HG03575 (cell line): ENCODE results near the gene C1QTNF6.

Experiments used
- ATAC-seq: cut with Tn5 transposase; IDR thresholded peaks from one replicate; pipeline ENCODE4 v1.9.1; 2021; ENCODE audit not compliant: unreplicated experiment, insufficient number of reproducible peaks, low FRiP score; ENCODE audit errors: extremely low read depth

The C1QTNF6 gene

DNA sequence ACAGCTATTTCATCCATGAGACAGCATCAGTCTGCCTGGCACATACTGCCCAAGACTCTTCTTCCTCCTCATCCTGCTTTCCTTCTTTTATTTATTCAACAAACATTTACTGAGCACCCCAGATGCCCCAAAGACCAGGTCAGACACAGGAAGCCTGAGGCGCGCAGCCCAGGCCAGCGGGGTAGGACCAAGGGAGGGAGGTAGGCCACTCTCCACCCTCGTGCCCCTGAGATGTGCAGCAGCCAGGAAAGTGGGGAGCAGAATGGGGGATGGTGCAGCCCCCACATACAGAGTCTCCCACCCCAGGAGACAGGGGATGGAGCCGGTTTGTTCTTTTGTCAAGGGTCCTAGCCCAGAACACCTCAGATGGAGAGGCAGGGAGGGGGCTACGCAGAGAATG, 34.1 kb downstream of the C1QTNF6 start:
- no peak for ATAC-seq

DNA sequence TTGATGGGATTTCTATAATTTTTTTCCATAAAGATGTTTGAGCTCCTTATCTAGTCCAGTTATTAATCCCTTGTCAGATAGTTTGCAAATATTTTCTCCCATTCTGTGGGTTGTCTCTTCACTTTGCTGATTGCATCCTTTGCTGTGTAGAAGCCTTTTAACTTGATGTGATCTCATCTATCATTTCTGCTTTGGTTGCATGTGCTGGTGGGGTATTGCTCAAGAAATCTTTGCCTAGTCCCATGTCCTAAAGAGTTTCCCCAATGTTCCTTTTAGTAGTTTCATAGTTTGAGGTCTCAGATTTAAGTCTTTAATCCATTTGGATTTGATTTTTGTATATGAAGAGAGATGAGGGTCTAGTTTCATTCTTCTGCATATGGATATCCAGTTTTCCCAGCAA, 36.6 kb downstream of the C1QTNF6 start:
- no peak for ATAC-seq

DNA sequence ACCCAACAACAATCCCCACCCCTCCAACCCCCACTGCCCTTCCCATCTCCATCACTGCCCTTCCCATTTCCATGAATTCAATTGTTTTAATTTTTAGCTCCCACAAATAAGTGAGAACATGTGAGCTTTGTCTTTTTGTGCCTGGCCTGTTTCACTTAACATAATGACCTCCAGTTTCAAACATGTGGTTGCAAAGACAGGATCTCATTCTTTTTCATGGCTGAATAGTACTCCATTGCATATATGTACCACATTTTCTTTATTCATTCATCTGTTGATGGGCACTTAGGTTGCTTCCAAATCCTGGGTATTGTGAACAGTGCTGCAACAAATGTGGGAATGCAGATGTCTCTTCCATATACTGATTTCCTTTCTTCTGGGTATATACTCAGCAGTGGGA, 37.3 kb downstream of the C1QTNF6 start:
- ATAC-seq = no peak

DNA sequence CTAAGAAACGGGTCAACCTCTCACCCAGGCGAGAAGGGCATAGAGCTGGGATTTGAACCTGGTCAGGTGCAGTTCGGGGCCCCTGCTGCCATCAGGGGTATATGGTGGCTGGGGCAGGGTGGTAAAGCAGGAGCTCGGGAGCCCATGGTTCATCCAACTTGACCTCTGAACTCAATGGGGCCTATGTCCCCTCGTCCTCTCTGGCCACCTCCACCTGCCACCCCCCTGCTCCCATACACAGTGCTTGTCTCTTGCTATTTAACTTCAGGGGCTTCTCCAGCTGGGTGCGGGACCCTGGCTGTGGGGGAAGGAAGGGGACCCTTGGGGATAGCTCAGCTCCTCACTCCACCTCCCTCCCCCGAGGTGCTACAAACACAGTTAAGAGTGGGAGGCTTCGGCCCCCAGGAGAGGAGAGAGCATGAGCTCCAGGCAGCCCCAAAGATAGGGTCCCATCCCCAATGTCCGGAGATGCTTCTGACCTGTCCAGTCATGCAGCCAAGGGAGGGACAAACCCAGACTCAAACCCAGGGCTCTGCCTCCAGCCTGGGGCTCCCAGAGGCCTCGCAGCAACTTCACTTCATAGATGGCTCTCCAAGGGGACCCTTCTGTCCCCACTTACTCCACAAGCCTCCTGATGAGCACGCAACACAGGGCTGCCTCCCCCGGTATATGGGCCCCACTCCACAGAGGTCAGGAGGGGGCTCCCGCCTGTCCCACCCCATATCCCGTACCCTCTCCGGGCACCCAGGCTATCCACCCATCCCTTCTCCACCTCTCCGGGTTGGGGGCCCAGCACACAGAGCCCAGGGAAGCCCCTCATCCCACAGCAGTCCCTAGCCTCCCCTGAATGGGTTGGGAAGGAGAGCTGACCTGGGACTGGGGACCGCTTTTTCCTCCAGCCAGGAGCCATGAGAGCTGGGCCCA, 39.0 kb downstream of the C1QTNF6 start:
- no peak for ATAC-seq

DNA sequence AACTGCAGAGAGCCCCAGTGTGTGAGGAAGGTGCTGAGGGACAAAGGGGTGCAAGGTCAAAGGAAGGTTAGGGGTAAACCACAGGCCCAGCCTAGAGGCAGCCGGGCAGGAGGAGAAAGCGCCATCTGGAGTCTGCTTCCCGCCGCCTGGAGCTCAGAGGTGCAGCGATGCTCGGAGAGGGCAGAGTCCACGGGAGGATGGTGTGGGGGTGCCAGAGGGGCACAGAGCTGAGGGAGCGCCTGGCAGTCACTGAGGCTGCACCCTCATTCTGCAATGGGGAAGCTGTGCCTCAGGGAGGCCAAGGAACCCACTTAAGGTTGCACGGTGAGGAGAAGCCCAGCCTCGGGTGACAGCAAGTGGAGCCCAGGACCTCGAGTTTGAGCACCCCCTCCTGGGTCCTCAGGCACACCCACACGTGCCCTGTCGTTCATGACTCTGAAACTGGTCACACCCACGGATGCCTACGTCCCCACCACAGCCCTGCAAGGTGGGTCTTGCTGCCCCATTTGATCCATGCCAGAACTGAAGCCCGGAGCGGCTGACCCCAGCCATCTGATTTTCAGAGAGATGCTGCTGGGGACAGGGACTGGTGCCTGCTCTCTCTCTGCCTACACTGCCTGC, 39.9 kb downstream of the C1QTNF6 start:
- ATAC-seq = no peak

DNA sequence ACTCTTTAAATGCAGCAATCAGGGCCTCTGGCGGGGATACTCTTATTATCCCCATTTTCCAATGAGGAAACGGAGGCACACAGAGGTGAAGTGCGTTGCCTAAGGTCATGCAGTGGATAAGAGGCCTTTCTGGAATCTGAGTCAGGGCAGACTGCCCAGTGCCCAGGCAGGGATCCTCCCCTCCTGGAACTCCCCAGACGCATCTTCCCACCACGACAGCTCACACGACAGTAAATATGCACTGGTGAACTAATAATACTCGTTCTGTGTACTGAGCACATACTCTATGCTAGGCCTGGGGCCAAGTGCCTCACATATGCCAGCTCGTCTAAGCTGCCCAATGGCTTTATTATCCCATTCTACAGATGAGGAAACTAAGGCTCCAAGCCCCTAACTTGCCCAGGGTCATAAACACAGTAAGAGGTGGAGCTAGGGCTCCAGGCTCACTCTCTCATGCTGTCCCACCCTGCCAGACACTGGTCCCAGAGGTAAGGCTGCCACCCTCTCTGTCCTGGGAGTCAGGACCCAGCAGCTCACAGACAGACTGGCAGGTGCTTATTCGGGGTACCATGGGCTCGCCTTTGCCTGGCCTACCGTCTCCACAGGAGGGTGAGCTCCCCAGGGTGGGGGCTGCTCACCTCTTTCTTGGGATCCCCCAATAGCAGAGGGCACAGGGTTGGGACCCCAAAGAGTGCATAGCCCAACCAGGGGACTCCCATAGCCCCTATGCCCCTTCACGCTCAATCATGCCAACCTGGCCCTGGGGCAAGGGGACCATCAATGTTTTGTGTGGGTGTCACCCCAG, 40.7 kb downstream of the C1QTNF6 start:
- ATAC-seq = no peak

DNA sequence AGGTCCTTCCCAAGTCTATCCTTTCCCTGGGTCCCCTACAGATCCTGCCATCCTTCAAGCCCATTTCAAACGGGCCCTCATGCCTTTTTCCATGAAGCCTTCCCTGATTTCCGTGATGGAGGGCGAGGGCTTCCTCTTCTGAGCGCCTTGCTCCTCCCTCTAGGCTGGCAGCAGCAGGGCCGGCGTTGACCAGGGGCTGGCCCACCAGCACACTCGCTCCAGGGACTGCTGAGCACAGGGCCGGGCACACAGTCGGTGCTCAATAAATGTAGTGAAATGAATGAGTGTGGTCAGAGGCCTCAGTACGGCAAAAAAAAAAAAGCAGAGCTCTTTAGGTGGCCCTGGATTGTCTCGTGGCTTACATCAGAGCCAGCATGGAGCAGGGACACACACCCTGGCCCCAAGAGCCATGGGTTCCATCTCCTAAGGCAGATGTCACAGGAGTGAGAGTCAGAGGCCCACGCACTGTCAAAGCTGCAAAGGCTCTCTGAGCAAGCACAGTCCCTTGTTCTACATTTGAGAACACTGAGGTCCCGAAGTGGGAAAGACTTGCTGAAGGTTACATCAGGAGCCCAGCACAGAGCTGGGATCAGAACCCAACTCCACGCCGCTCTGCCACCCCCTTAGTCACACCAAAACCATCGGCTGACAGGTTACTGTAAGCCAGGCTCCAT, 41.4 kb downstream of the C1QTNF6 start:
- ATAC-seq = no peak

DNA sequence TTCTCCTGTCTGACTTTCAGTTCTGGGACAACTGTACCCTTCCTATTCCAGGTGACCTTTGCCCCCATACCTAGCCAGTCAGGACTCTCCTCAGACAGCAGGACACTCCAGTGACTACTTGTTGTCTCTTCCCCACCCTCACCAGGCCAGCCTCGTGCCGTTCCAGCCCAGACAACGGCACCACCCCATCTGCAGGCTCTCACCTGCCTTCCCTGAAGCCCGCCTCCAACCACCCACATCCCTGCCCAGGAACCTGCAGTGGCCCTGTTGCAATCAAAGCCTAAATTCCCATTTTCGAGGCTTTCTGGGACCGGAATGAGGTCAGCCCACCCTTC, 42.0 kb downstream of the C1QTNF6 start:
- no peak for ATAC-seq

DNA sequence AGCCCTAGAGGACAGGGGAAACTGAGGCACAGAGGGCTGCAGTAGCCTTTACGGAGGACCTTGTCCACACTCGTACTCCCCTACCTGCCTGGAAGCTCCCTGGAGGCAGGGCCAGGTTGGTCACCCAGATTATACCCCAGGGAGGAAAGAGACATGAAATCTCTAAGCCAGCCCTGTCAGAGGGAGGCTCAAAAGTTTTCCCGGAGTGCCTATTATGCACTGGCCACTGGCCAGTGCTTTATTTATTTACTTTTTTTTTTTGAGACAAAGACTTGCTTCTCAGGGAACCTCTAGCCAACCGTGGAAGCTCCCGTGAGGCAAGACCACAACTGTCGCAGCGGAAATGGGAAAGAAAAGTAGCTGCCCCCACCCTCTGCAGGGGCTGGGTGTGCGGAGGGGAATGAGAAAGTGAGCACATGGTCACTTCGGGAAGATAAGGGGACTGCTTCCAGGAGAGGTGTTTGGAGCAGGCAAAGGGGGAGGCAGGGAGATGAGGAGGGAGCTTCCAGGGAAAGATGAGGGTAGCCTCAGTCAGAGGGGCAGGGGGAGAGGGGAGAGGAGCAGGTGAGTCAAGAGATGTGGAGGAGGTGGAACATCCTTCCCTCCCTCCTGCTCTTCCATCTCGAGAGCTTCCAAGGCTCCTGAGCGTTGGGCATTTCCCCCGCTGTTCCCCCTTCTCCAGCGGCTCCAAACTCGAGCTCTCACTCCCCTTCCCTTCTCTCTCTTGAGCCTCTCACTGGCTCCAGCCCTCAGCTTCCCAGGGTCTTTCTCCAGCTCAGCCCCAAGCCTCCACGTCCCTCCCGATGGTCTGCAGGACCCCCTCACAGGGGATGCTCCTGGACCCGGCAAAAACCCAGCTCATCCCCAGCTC, 42.6 kb downstream of the C1QTNF6 start:
- ATAC-seq = no peak

DNA sequence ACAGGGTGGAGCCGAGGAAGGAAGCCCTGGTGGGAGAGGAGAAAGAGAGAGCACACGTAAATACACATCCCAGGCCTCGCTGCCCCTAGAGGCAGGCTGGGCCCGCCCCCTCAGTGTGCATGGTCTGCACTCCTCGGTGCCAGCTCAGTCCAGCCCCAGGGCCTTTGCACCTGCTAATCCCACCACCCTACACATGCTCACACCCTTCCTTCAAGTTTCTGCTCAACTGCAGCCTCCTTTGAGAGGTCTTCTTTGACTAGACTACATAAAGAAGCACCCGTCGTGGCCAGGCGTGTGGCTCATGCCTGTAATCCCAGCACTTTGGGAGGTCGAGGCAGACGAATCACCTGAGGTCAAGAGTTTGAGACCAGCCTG, 43.9 kb downstream of the C1QTNF6 start:
- no peak for ATAC-seq

DNA sequence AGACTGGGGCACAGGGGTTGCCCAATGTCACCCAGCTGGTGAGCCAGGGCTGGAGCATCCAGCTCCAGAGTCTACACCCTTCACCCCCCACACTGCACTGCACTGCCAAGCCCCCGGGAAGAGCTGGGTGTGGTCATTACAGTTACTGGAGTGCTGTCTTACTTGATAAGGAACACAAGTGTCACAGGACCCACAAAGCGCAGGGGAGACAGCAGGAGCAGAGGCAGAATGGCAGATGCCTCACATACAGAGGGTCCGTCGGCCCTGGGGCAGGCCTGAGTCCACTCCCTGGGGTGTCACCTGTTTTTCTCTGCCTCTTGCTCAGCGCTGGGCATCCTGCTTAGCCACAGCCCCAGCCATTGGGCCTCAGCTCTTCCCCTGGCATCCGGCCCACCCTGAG, 46.1 kb downstream of the C1QTNF6 start:
- ATAC-seq = no peak

DNA sequence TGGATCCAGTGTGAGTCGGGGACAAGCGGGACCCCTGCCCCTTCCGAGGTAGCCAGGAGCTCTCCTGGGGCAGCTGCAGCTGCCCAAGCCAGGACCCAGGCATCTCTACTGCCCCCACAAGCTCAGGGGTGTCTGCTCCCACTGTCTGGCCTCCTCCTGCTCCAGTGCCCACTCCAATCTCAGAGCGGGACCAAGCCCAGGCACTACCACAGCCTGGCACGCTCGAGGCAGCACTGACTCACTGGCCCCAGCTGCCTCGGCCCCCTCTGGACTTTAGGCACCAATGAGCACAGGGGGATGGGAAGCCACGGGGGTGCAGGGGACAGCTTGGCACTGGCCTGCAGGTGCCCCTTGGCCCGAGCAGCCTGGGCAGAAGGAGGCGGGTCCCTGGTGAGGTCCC, 46.6 kb downstream of the C1QTNF6 start:
- no peak for ATAC-seq

DNA sequence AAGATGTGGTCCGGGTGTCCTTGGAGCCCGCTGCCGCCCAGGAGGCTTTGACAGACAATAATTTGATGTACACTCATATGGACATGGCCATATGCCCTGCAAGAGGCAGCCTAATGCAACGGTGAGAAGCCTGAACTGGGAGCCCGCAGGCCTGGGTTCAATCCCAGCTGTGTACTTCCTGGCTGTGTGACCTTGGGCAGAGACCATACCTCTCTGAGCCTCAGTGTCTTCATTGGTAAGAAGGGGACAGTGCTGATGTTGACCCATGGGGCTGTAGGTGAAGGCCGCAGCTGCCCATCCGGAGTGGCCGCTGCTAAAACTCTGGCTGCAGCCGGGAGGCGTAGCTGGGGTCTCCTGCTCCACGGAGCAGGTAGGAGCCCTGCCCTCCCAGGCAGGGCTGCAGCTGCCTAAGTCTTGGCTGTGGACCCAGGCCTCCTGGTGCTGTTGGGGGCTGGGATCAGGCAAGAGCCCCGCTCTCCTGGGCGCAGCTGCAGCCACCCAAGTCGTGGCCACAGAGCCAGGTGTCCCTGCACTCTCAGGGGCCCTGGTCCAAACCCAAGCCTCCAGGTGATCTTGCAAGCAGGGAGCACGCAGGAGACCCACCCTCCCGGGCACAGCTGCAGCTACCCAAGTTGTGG, 47.2 kb downstream of the C1QTNF6 start:
- ATAC-seq = no peak

DNA sequence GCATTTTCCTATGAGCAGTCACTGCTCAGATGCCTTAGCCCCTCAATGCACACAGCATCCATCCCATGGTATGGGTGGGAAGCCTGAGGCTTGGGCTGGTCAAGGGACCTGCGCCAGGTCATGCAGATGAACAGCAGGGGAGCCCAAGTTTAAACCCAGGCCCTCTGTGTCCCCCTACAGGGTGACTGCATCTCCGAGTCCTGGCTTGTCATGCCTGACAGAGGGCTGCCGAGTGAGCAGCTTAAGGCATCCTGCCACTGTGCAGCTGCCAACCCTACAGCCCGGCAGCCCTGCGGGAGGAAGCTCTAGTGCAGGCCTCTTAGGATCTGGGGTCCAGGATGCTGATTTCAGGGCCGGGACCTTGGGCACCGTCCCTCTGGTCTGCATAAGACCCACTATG, 48.3 kb downstream of the C1QTNF6 start:
- no peak for ATAC-seq

DNA sequence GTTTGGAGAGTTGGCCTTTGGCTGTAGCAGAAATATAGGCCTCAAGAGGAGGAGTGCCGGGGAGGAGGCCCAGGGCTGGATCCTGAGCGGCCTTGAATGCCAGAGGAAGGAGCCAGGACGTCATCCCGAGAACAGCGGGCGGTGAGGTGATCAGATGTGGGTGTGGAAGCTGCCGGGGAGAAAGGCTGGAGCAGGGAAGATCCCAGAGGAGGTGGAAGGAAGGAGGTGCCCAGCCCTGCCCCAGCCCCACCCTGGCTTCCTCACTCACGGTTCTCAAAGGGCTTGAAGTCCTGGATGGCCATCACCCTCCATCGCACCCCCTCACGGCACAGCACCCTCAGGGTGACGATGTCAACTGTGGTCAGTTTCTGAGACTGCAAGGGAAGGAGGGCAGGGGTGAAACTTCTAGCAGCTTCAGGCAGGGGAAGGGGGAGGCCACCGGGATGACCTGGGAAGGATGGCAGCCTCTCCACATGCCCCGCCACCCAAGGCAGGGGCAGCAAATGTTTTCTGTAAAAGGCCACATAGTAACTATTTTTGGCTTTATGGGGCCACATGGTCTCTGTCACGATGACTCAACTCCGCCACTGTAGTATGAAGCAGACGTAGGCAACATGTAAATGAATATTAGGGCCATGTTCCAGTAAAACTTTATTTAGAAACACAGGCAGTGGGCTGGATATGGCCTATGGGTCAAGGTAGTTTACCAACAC, 49.0 kb downstream of the C1QTNF6 start:
- no peak for ATAC-seq

DNA sequence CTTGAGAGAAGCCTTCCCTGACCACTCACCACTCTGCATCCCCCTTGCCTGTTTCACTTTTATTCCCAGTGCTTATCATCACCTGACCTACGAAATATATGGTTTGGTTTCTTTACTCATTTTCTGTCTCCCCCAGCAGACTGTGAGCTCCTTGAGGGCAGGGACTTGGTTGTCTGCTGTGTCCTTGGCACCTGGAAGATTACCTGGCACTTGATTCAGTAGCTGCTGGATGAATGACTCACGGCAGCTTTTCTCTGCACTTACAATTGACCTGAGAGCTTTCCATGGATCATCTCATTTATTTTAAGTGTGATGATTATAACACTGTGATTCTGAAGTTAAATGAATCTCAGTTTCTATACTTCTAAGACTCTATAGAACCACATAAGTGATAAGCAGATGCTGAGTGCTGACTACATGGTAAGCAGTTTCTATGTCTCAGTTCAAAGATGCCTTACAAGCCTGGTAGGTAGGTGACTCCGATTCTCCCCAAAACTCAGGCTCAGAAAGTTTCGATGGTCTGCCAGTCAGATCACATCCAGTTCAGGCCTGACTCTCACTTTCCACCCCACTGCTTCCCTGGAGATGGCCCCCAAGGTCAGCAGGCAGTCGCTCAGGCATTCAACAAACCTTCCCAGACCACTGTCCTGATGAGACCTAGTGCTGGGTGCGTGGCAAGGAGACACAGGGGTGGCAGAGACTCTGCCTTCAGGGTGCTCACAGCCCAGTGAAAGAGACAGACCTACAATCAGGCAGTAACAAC, 50.0 kb downstream of the C1QTNF6 start:
- no peak for ATAC-seq

DNA sequence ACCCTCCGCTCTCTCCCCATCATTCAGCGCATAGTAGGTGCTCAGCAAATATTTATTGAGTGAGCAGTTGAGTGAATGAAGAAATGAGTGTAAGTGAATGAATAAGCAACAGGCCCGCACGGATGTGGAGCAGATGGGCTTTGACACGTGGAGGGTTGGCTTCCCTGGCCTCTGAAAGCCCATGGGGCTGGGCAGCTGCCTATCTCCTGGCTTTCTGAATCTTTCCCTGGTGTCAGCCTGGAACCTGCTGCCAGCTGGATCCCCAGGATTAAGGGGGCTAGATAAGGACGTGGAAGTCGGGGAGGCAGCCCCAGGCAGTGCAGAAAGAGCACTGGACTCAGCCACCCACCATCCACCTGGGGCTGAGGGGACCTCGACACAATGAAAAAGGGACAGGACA, 50.9 kb downstream of the C1QTNF6 start:
- ATAC-seq = no peak
